Activated CD8-positive, alpha-beta memory T cell treated with anti-CD3 and anti-CD28 coated beads, Interleukin-2, amount 10 ng/mL, durations not matched to agents 7 days and 5 days (primary cell): ENCODE data around the gene SMIM1. TPM values are rescaled to one million over a fixed set of nuclear protein-coding genes. Genes with fewer than 3 reads are reported as not detected.
"Not testable (repeated sequence)": the region's sequence is repeated elsewhere in the genome, so short reads cannot be mapped to it uniquely, and the experiment has no call there.

Experiments
- ATAC-seq: fragments of 150-1000 bp; cut with Tn5 transposase; one replicate; pipeline ENCODE4 v1.10.0; 2021; ENCODE audit warnings: moderate library complexity
- CTCF ChIA-PET: fragments of 350-600 bp; sonication (Branson Sonifier 250); formaldehyde crosslinking; loops from one replicate; lab custom pipeline; 2021; ENCODE audit warnings: antibody characterized with exemption; lab: Charles Lee
- DNase-seq: peaks from one replicate; pipeline ENCODE4 v3.0.0-alpha.2; 2020
- H3K27ac Mint-ChIP-seq: one replicate; pipeline ENCODE4 v1.8.0; 2021; ENCODE audit warnings: mild to moderate bottlenecking, mixed read lengths
- H3K27me3 Mint-ChIP-seq: one replicate; pipeline ENCODE4 v1.8.0; 2021; ENCODE audit warnings: mixed read lengths
- H3K36me3 Mint-ChIP-seq: one replicate; pipeline ENCODE4 v1.8.0; 2021; ENCODE audit warnings: mild to moderate bottlenecking, mixed read lengths
- H3K4me1 Mint-ChIP-seq: one replicate; pipeline ENCODE4 v1.8.0; 2021; ENCODE audit warnings: mixed read lengths
- H3K4me3 Mint-ChIP-seq: one replicate; pipeline ENCODE4 v1.8.0; 2021; ENCODE audit warnings: mild to moderate bottlenecking, moderate library complexity, mixed read lengths
- H3K9me3 Mint-ChIP-seq: one replicate; pipeline ENCODE4 v1.8.0; 2022; ENCODE audit warnings: low read depth, mixed read lengths
- total RNA-seq, 2 experiments: library from RNA; stranded (reverse); gene quantifications; one replicate each; pipeline ENCODE4 v1.2.3, GENCODE V29; 2021

Gene SMIM1
- total RNA-seq, 2 experiments from 2014 or later: not detected

GRCh38 chr1:3809680-3810079 is 37.1 kb downstream of the SMIM1 start:
- peaks cover 4% of the 10 kb centered on the region for H3K27me3 Mint-ChIP-seq
- H3K9me3 Mint-ChIP-seq: peaks cover 5% of the 10 kb centered on the region
- H3K36me3 Mint-ChIP-seq: peaks cover 3% of the 10 kb centered on the region
- H3K4me3 Mint-ChIP-seq: no peak overlapping the region
- ATAC-seq (no peak), DNase-seq (no peak)
- H3K4me1 Mint-ChIP-seq: peaks cover 4% of the 10 kb centered on the region
- CTCF ChIA-PET: no interaction called here
- H3K27ac Mint-ChIP-seq: peak overlapping the region; percentile 44

GRCh38 chr1:3810149-3810761 is 37.7 kb downstream of the SMIM1 start:
- CTCF ChIA-PET: not testable (repeated sequence)

GRCh38 chr1:3811595-3811911 is 39.0 kb downstream of the SMIM1 start:
- DNase-seq (no peak), ATAC-seq (no peak)
- Mint-ChIP-seq H3K27ac (no peak overlapping the region), H3K27me3 (no peaks in the 10 kb centered on the region), H3K36me3 (peaks cover 3% of the 10 kb centered on the region), H3K4me1 (peaks cover 4% of the 10 kb centered on the region), H3K9me3 (peaks cover 5% of the 10 kb centered on the region), H3K4me3 (no peak overlapping the region)
- CTCF ChIA-PET: no interaction called here

More at GRCh38 chr1:3810149-3810761, 37.7 kb downstream of the SMIM1 start:
- peak; percentile 42 for ATAC-seq
- not testable (repeated sequence) for H3K9me3 Mint-ChIP-seq, DNase-seq, H3K4me1 Mint-ChIP-seq, H3K27me3 Mint-ChIP-seq, H3K36me3 Mint-ChIP-seq, H3K4me3 Mint-ChIP-seq
- peak overlapping the region; percentile 44 for H3K27ac Mint-ChIP-seq

- ATAC-seq (no peak), DNase-seq (no peak)
- Mint-ChIP-seq H3K27me3 (no peaks in the 10 kb centered on the region), H3K4me3 (no peak overlapping the region), H3K36me3 (no peaks in the 10 kb centered on the region), H3K27ac (no peak overlapping the region), H3K9me3 (no peaks in the 10 kb centered on the region), H3K4me1 (peaks cover 4% of the 10 kb centered on the region)
- CTCF ChIA-PET: no interaction called here
Observed at GRCh38 chr1:3814065-3814464, 41.5 kb downstream of the SMIM1 start.

GRCh38 chr1:3814771-3815561 is 42.4 kb downstream of the SMIM1 start:
- Mint-ChIP-seq H3K36me3 (no peaks in the 10 kb centered on the region), H3K4me3 (no peak overlapping the region), H3K4me1 (peaks cover 3% of the 10 kb centered on the region), H3K27ac (no peak overlapping the region), H3K27me3 (no peaks in the 10 kb centered on the region), H3K9me3 (no peaks in the 10 kb centered on the region)
- DNase-seq (no peak), ATAC-seq (no peak)
- CTCF ChIA-PET: no interaction called here

- no peak for ATAC-seq
- no peaks in the 10 kb centered on the region for H3K36me3 Mint-ChIP-seq
Observed at GRCh38 chr1:3816331-3817137, 44.0 kb downstream of the SMIM1 start.

GRCh38 chr1:3817138-3817740 is 44.7 kb downstream of the SMIM1 start:
- CTCF ChIA-PET: no interaction called here
- Mint-ChIP-seq H3K4me1 (no peaks in the 10 kb centered on the region), H3K36me3 (no peaks in the 10 kb centered on the region), H3K9me3 (no peaks in the 10 kb centered on the region), H3K27ac (no peak overlapping the region), H3K27me3 (no peaks in the 10 kb centered on the region), H3K4me3 (no peak overlapping the region)
- DNase-seq (no peak), ATAC-seq (no peak)

More at GRCh38 chr1:3816331-3817137, 44.0 kb downstream of the SMIM1 start:
- CTCF ChIA-PET: no interaction called here
- Mint-ChIP-seq H3K9me3 (no peaks in the 10 kb centered on the region), H3K27ac (no peak overlapping the region), H3K27me3 (no peaks in the 10 kb centered on the region), H3K4me3 (no peak overlapping the region), H3K4me1 (no peaks in the 10 kb centered on the region)
- DNase-seq: no peak

GRCh38 chr1:3817821-3818597 is 45.5 kb downstream of the SMIM1 start:
- Mint-ChIP-seq H3K4me3 (no peak overlapping the region), H3K36me3 (no peaks in the 10 kb centered on the region), H3K4me1 (no peaks in the 10 kb centered on the region), H3K27ac (no peak overlapping the region), H3K9me3 (no peaks in the 10 kb centered on the region), H3K27me3 (no peaks in the 10 kb centered on the region)
- CTCF ChIA-PET: no interaction called here
- ATAC-seq (no peak), DNase-seq (no peak)

GRCh38 chr1:3819771-3820200 is 47.2 kb downstream of the SMIM1 start:
- CTCF ChIA-PET: no interaction called here
- H3K27me3 Mint-ChIP-seq: no peaks in the 10 kb centered on the region
- no peak for ATAC-seq
- no peaks in the 10 kb centered on the region for H3K9me3 Mint-ChIP-seq
- no peak overlapping the region for H3K4me3 Mint-ChIP-seq
- H3K27ac Mint-ChIP-seq: no peak overlapping the region
- no peak for DNase-seq
- no peaks in the 10 kb centered on the region for H3K36me3 Mint-ChIP-seq
- H3K4me1 Mint-ChIP-seq: no peaks in the 10 kb centered on the region

- Mint-ChIP-seq H3K4me1 (no peaks in the 10 kb centered on the region), H3K36me3 (no peaks in the 10 kb centered on the region), H3K4me3 (no peak overlapping the region), H3K27me3 (no peaks in the 10 kb centered on the region), H3K9me3 (no peaks in the 10 kb centered on the region), H3K27ac (no peak overlapping the region)
- DNase-seq (no peak), ATAC-seq (no peak)
- CTCF ChIA-PET: no interaction called here
Observed at GRCh38 chr1:3820316-3820715, 47.8 kb downstream of the SMIM1 start.

GRCh38 chr1:3821004-3821403 is 48.5 kb downstream of the SMIM1 start:
- Mint-ChIP-seq H3K4me3 (no peak overlapping the region), H3K4me1 (no peaks in the 10 kb centered on the region), H3K9me3 (no peaks in the 10 kb centered on the region), H3K27ac (no peak overlapping the region), H3K27me3 (no peaks in the 10 kb centered on the region), H3K36me3 (peaks cover 3% of the 10 kb centered on the region)
- ATAC-seq (no peak), DNase-seq (no peak)
- CTCF ChIA-PET: no interaction called here

- CTCF ChIA-PET: no interaction called here
- Mint-ChIP-seq H3K9me3 (no peaks in the 10 kb centered on the region), H3K36me3 (peaks cover 4% of the 10 kb centered on the region)
Observed at GRCh38 chr1:3821447-3821846, 48.9 kb downstream of the SMIM1 start.

GRCh38 chr1:3821908-3822307 is 49.4 kb downstream of the SMIM1 start:
- Mint-ChIP-seq H3K36me3 (peaks cover 4% of the 10 kb centered on the region), H3K4me1 (no peaks in the 10 kb centered on the region), H3K27ac (no peak overlapping the region), H3K4me3 (no peak overlapping the region), H3K27me3 (no peaks in the 10 kb centered on the region), H3K9me3 (no peaks in the 10 kb centered on the region)
- ATAC-seq (no peak), DNase-seq (no peak)
- CTCF ChIA-PET: no interaction called here

More at GRCh38 chr1:3821447-3821846, 48.9 kb downstream of the SMIM1 start:
- ATAC-seq (no peak), DNase-seq (no peak)
- H3K4me3 Mint-ChIP-seq: no peak overlapping the region
- no peaks in the 10 kb centered on the region for H3K27me3 Mint-ChIP-seq
- no peak overlapping the region for H3K27ac Mint-ChIP-seq
- no peaks in the 10 kb centered on the region for H3K4me1 Mint-ChIP-seq
